ENCODE measurements around the gene ZNF689. TPM values are rescaled to one million over a fixed set of nuclear protein-coding genes. Genes with fewer than 3 reads are reported as not detected.

The ZNF689 gene
- polyA plus RNA-seq, 1 donor from 2014 or later = 10.6 TPM

DNA sequence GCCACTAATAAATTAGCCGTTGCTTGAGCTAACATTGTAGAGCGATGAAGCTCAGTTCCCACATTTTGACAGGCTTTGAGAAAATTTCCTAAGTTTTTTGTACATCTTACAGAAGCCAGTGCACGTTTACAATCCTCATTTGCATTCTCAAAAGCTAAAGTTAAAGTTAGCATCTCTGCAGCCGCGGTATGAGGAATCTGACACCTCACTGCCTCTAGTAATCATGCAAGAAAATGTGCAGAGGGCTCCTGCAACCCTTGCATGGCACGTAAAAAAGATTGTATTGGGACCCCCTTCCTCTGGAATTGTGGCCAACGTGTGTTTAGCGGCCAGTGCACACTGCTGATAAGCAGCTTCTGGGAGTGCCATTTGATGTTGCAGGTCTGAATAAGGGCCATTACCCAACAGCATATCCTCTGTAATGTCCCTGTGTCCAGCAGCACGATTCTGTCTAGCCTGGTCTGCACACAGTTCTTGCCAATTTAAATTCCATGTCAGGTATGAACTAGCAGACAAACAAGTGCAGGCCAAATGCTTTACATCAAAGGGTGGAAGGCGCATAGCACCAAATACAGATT lies 12.4 kb upstream of the ZNF689 start:
- Histone ChIP-seq H3K36me3 (ENCODE audit: insufficient read depth, low read length) (no peaks in the 10 kb centered on the region), H3K4me3 (ENCODE audit: low read length) (no peak overlapping the region), H3K79me2 (replicated peaks; ENCODE audit: insufficient read depth, low read length) (no peaks in the 10 kb centered on the region), H2AFZ (ENCODE audit: low read depth, low read length) (no peak overlapping the region), H3K27ac (ENCODE audit: low read length) (no peak overlapping the region), H3K9ac (ENCODE audit: low read length) (no peak overlapping the region), H3K9me3 (ENCODE audit: low read length) (no peaks in the 10 kb centered on the region), H3K9me2 (ENCODE audit: insufficient read depth, low read length) (no peaks in the 10 kb centered on the region), H3K4me2 (ENCODE audit: low read length) (no peak overlapping the region), H4K20me1 (ENCODE audit: insufficient read depth) (no peaks in the 10 kb centered on the region), H3K27me3 (ENCODE audit: insufficient read depth, low read depth, low read length) (no peaks in the 10 kb centered on the region), H3F3A (ENCODE audit: insufficient read depth, low read length, poor library complexity, severe bottlenecking) (no peaks in the 10 kb centered on the region)
- TF ChIP-seq EZH2 (IDR thresholded peaks at IDR 0.05; ENCODE audit: borderline replicate concordance, insufficient read depth, low read length, poor library complexity, severe bottlenecking) (no peak), CTCF (IDR thresholded peaks at IDR 0.05; ENCODE audit: poor library complexity, severe bottlenecking) (no peak), SMC3 (conservative IDR thresholded peaks at IDR 0.05; ENCODE audit: poor library complexity) (no peak), EP300 (conservative IDR thresholded peaks at IDR 0.05; ENCODE audit: poor library complexity, severe bottlenecking) (no peak)

DNA sequence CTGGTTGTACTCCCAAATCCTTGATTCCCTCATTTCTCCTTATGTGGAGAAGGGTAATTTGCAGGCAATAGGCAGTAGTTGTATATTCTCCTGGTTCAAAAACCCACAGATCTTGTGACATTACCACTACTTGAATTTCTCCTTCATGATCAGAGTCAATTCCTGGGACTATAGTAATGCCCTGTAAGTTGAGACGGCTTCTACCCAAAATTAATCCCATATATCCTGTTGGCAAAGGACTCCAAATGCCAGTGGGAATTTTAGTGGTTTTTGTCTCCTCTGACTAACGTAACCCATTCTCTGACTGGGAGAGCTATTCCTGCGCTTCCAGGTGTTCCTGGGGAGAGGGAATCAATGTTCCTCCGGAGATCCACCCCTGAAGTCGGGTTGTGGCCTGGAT lies 11.6 kb upstream of the ZNF689 start:
- H3K36me3 ChIP-seq (ENCODE audit: insufficient read depth, low read length) = no peaks in the 10 kb centered on the region
- no peak overlapping the region for H3K4me3 ChIP-seq (ENCODE audit: low read length)
- no peak overlapping the region for H2AFZ ChIP-seq (ENCODE audit: low read depth, low read length)
- no peak overlapping the region for H3K9ac ChIP-seq (ENCODE audit: low read length)
- no peaks in the 10 kb centered on the region for H3K9me2 ChIP-seq (ENCODE audit: insufficient read depth, low read length)
- no peak overlapping the region for H3K27ac ChIP-seq (ENCODE audit: low read length)
- H4K20me1 ChIP-seq (ENCODE audit: insufficient read depth) = no peaks in the 10 kb centered on the region
- no peaks in the 10 kb centered on the region for H3F3A ChIP-seq (ENCODE audit: insufficient read depth, low read length, poor library complexity, severe bottlenecking)
- no peaks in the 10 kb centered on the region for H3K79me2 ChIP-seq (replicated peaks; ENCODE audit: insufficient read depth, low read length)
- no peak overlapping the region for H3K4me2 ChIP-seq (ENCODE audit: low read length)
- no peaks in the 10 kb centered on the region for H3K27me3 ChIP-seq (ENCODE audit: insufficient read depth, low read depth, low read length)
- no peaks in the 10 kb centered on the region for H3K9me3 ChIP-seq (ENCODE audit: low read length)
- TF ChIP-seq POLR2AphosphoS5 (IDR thresholded peaks at IDR 0.05) (no peak), RAD21 (conservative IDR thresholded peaks at IDR 0.05) (no peak), CTCF (IDR thresholded peaks at IDR 0.05; ENCODE audit: poor library complexity, severe bottlenecking) (no peak)

GRCh38 chr16:30620169-30620568 lies 10.0 kb upstream of the ZNF689 start:
- Histone ChIP-seq H3K9me3 (ENCODE audit: low read length) (no peaks in the 10 kb centered on the region), H3K36me3 (ENCODE audit: insufficient read depth, low read length) (no peaks in the 10 kb centered on the region), H3F3A (ENCODE audit: insufficient read depth, low read length, poor library complexity, severe bottlenecking) (no peaks in the 10 kb centered on the region), H2AFZ (ENCODE audit: low read depth, low read length) (no peak overlapping the region), H3K9ac (ENCODE audit: low read length) (no peak overlapping the region), H3K27ac (ENCODE audit: low read length) (no peak overlapping the region), H3K4me2 (ENCODE audit: low read length) (no peak overlapping the region), H4K20me1 (ENCODE audit: insufficient read depth) (no peaks in the 10 kb centered on the region), H3K9me2 (ENCODE audit: insufficient read depth, low read length) (no peaks in the 10 kb centered on the region), H3K4me3 (ENCODE audit: low read length) (no peak overlapping the region), H3K27me3 (ENCODE audit: insufficient read depth, low read depth, low read length) (no peaks in the 10 kb centered on the region), H3K79me2 (replicated peaks; ENCODE audit: insufficient read depth, low read length) (no peaks in the 10 kb centered on the region)
- TF ChIP-seq EP300 (conservative IDR thresholded peaks at IDR 0.05; ENCODE audit: poor library complexity, severe bottlenecking) = no peak
- no peak for TF ChIP-seq REST (IDR thresholded peaks at IDR 0.05; ENCODE audit: borderline replicate concordance)
- no peak for TF ChIP-seq TAF1 (IDR thresholded peaks at IDR 0.05; ENCODE audit: low read depth)
- no peak for TF ChIP-seq MXI1 (conservative IDR thresholded peaks at IDR 0.05; ENCODE audit: poor library complexity, severe bottlenecking)
- TF ChIP-seq EZH2 (IDR thresholded peaks at IDR 0.05; ENCODE audit: borderline replicate concordance, insufficient read depth, low read length, poor library complexity, severe bottlenecking) = no peak
- TF ChIP-seq POLR2AphosphoS5 (IDR thresholded peaks at IDR 0.05) = no peak
- TF ChIP-seq CTCF (IDR thresholded peaks at IDR 0.05; ENCODE audit: poor library complexity, severe bottlenecking) = no peak
